ENCODE data around the gene PPIP5K1. TPM values are rescaled to one million over a fixed set of nuclear protein-coding genes. Genes with fewer than 3 reads are reported as not detected.

PPIP5K1 gene
- total RNA-seq, 1 experiment from 2014 or later, result 34.4 TPM

GRCh38 chr15:43527016-43527801 is 62.8 kb downstream of the PPIP5K1 start:
- no peaks in the 10 kb centered on the region for H3K9me3 Mint-ChIP-seq
- CTCF ChIA-PET, result interaction anchor here (0.7 to 1.7 kb wide), 4 partner anchors 9 to 86 kb away, joined by 3 to 11 read pairs (median 6); no protein-coding TSS in a partner anchor
- ATAC-seq, result no peak

GRCh38 chr15:43526261-43526930 is 63.6 kb downstream of the PPIP5K1 start:
- H3K27ac Mint-ChIP-seq, result no peak overlapping the region
- POLR2A ChIA-PET, result no interaction called here
- no peaks in the 10 kb centered on the region for H3K36me3 Mint-ChIP-seq
- no peak overlapping the region for H3K4me3 Mint-ChIP-seq
- DNase-seq (ENCODE audit: low spot score) (no peak), ATAC-seq (no peak)
- H3K9me3 Mint-ChIP-seq, result no peaks in the 10 kb centered on the region
- no peak for TF ChIP-seq ZMAT4 (CRISPR knock-in tag; IDR thresholded peaks at IDR 0.05)
- TF ChIP-seq ZNF671 (CRISPR knock-in tag; IDR thresholded peaks at IDR 0.05), result no peak
- H3K4me1 Mint-ChIP-seq, result peaks cover 15% of the 10 kb centered on the region
- CTCF ChIA-PET, result no interaction called here
- peaks cover 11% of the 10 kb centered on the region for H3K27me3 Mint-ChIP-seq (ENCODE audit: low read depth)

More at GRCh38 chr15:43527016-43527801, 62.8 kb downstream of the PPIP5K1 start:
- no peak for DNase-seq (ENCODE audit: low spot score)
- Mint-ChIP-seq H3K27me3 (ENCODE audit: low read depth) (peaks cover 4% of the 10 kb centered on the region; the same call in 1 of the 2 replicates), H3K4me3 (no peak overlapping the region), H3K4me1 (peaks cover 21% of the 10 kb centered on the region), H3K27ac (no peak overlapping the region), H3K36me3 (no peaks in the 10 kb centered on the region)
- POLR2A ChIA-PET, result no interaction called here
- TF ChIP-seq OVOL2 (CRISPR knock-in tag; IDR thresholded peaks at IDR 0.05; ENCODE audit: borderline replicate concordance) (no peak), ZNF671 (CRISPR knock-in tag; IDR thresholded peaks at IDR 0.05) (no peak)

GRCh38 chr15:43525131-43525530 is 64.9 kb downstream of the PPIP5K1 start:
- Mint-ChIP-seq H3K36me3 (no peaks in the 10 kb centered on the region), H3K27me3 (ENCODE audit: low read depth) (peaks cover 20% of the 10 kb centered on the region), H3K4me1 (peaks cover 3% of the 10 kb centered on the region; the same call in 1 of the 2 replicates), H3K4me3 (no peak overlapping the region), H3K27ac (no peak overlapping the region), H3K9me3 (no peaks in the 10 kb centered on the region)
- DNase-seq (ENCODE audit: low spot score) (no peak), ATAC-seq (no peak)
- ChIA-PET POLR2A (no interaction called here), CTCF (interaction anchor here (0.9 kb wide), 1 partner anchor 11 kb away, joined by 4 read pairs; no protein-coding TSS in a partner anchor)
- TF ChIP-seq FOXP1 (CRISPR knock-in tag; IDR thresholded peaks at IDR 0.05; ENCODE audit: borderline replicate concordance) (no peak), ETV6 (CRISPR knock-in tag; IDR thresholded peaks at IDR 0.05) (no peak), CREM (CRISPR knock-in tag; IDR thresholded peaks at IDR 0.05) (no peak), ZNF532 (CRISPR knock-in tag; IDR thresholded peaks at IDR 0.05; ENCODE audit: borderline replicate concordance) (no peak), GABPB1 (CRISPR knock-in tag; IDR thresholded peaks at IDR 0.05) (no peak), ARID4B (CRISPR knock-in tag; IDR thresholded peaks at IDR 0.05; ENCODE audit: borderline replicate concordance) (no peak), ESRRA (CRISPR knock-in tag; IDR thresholded peaks at IDR 0.05; ENCODE audit: borderline replicate concordance) (no peak), FOXK1 (CRISPR knock-in tag; IDR thresholded peaks at IDR 0.05) (no peak), ATF6 (CRISPR knock-in tag; IDR thresholded peaks at IDR 0.05) (no peak), ZBTB21 (CRISPR knock-in tag; IDR thresholded peaks at IDR 0.05; ENCODE audit: borderline replicate concordance) (no peak), NFATC4 (CRISPR knock-in tag; IDR thresholded peaks at IDR 0.05) (no peak), IRF2 (CRISPR knock-in tag; IDR thresholded peaks at IDR 0.05; ENCODE audit: borderline replicate concordance, low read depth) (no peak), ZNF232 (CRISPR knock-in tag; IDR thresholded peaks at IDR 0.05) (no peak), GRHL2 (CRISPR knock-in tag; IDR thresholded peaks at IDR 0.05; ENCODE audit: insufficient replicate concordance, severe bottlenecking) (no peak), NR3C1 (CRISPR knock-in tag; conservative IDR thresholded peaks at IDR 0.05; ENCODE audit: low read depth) (no peak), OVOL2 (CRISPR knock-in tag; IDR thresholded peaks at IDR 0.05; ENCODE audit: borderline replicate concordance) (no peak), SOX15 (CRISPR knock-in tag; IDR thresholded peaks at IDR 0.05) (no peak), HMGA2 (CRISPR knock-in tag; IDR thresholded peaks at IDR 0.05) (no peak)
